Measurements from ENCODE around the gene ACIN1. TPM values are rescaled to one million over a fixed set of nuclear protein-coding genes. Genes with fewer than 3 reads are reported as not detected.

ACIN1 gene
- total and polyA plus RNA-seq, 2 of the 13 experiments (the other 11 are each of a cell fraction or from before 2014, with no cell fraction given): 165 to 183 TPM

GRCh38 chr14:23070262-23071129 is 24.4 kb downstream of the ACIN1 start:
- DNase-seq (ENCODE audit: low spot score) (no peak), FAIRE-seq (no peak), ATAC-seq (no peak)
- peak overlapping the region; percentile 89 for H3K9ac ChIP-seq (ENCODE audit: insufficient read depth, low read depth, low read length)
- peak overlapping the region; percentile 97 for H3K4me2 ChIP-seq (ENCODE audit: low read depth, low read length)
- POLR2A ChIA-PET: interaction anchor here (1.0 to 5.6 kb wide), 16 partner anchors 9 to 1076 kb away, joined by 3 to 146 read pairs (median 9); partner anchors contain the start of genes ACIN1, AJUBA, C14orf119 and HAUS4
- no peak overlapping the region for H2AFZ ChIP-seq (ENCODE audit: low read length)
- no peaks in the 10 kb centered on the region for H3K9me3 ChIP-seq (ENCODE audit: low read length)
- intact Hi-C loops (cut with micrococcal nuclease; ENCODE audit: unreplicated experiment) (loop anchor here (1.0 kb wide), 1 partner anchor 24 kb away; no protein-coding TSS in a partner anchor), in situ Hi-C loops (cut with HindIII; ENCODE audit: extremely low pct_ligation_motif_present, low pct_unique_long_range_greater_than_20kb) (no loop called here)
- BruUV-seq (replicated peaks): no TSS peak
- H4K20me1 ChIP-seq (ENCODE audit: insufficient read depth, low read length): peaks cover 12% of the 10 kb centered on the region
- H3K4me3 ChIP-seq (replicated peaks in 1 of 3; ENCODE audit: insufficient read depth in 1 of 3, low read depth in 2 of 3, low read length in 3 of 3): peak overlapping the region; percentile 85 to 91 (median 86)
- peaks cover 45% of the 10 kb centered on the region for H3K79me2 ChIP-seq (ENCODE audit: insufficient read depth, low read length)
- H3K4me1 ChIP-seq (ENCODE audit: insufficient read depth, low read length): peaks cover 42% of the 10 kb centered on the region
- no peaks in the 10 kb centered on the region; a peak in 1 of 5 replicates for H3K27me3 ChIP-seq (ENCODE audit: control insufficient read depth in 1 of 2, insufficient read depth in 2 of 2, low read length in 2 of 2)
- peaks cover 44 to 72% of the 10 kb centered on the region in 2 experiments for H3K36me3 ChIP-seq (replicated peaks in 1 of 2; ENCODE audit: control insufficient read depth in 1 of 2, insufficient read depth in 2 of 2, low read length in 2 of 2)
- H3K27ac ChIP-seq (ENCODE audit: extremely low read length, insufficient read depth, low read length): peak overlapping the region; percentile 69
- WGBS (ENCODE audit: low lambda C conversion rate): 17% methylated on average over 10 of the region's 10 CpGs
- CTCF ChIA-PET (ENCODE audit: low intra/inter-chr PET ratio, low total read pairs): interaction anchor here (0.7 to 4.5 kb wide), 8 partner anchors 10 to 230 kb away, joined by 3 to 34 read pairs (median 3); partner anchors contain the start of genes CDH24 and CEBPE
- 0 out of 2 replicates have a peak, but pooled peaks have one; percentile 8 for TF ChIP-seq SMAD9 (CRISPR knock-in tag; IDR thresholded peaks at IDR 0.05)
- no peak for TF ChIP-seq UBTF (CRISPR knock-in tag; IDR thresholded peaks at IDR 0.05)
- no peak for TF ChIP-seq TERF1 (CRISPR knock-in tag; IDR thresholded peaks at IDR 0.05)
- TF ChIP-seq ZNF530 (CRISPR knock-in tag; IDR thresholded peaks at IDR 0.05; ENCODE audit: low read depth): peak; percentile 14; the same call in 1 of the 2 replicates
- no peak for TF ChIP-seq PBX3 (CRISPR knock-in tag; IDR thresholded peaks at IDR 0.05; ENCODE audit: borderline replicate concordance)
- no peak for TF ChIP-seq TOE1 (CRISPR knock-in tag; IDR thresholded peaks at IDR 0.05)
- 0 out of 2 replicates have a peak, but pooled peaks have one; percentile 7 for TF ChIP-seq NCOA2 (CRISPR knock-in tag; IDR thresholded peaks at IDR 0.05)
- TF ChIP-seq MYPOP (CRISPR knock-in tag; IDR thresholded peaks at IDR 0.05): no peak
- no peak for TF ChIP-seq ZMAT5 (CRISPR knock-in tag; IDR thresholded peaks at IDR 0.05; ENCODE audit: borderline replicate concordance, low read depth)
- 0 out of 2 replicates have a peak, but pooled peaks have one; percentile 51 for TF ChIP-seq ZNF3 (CRISPR knock-in tag; IDR thresholded peaks at IDR 0.05)
- 0 out of 2 replicates have a peak, but pooled peaks have one; percentile 13 for TF ChIP-seq RARG (CRISPR knock-in tag; IDR thresholded peaks at IDR 0.05; ENCODE audit: low read depth)
- TF ChIP-seq MAX (IDR thresholded peaks at IDR 0.05): 0 out of 2 replicates have a peak, but pooled peaks have one; percentile 9
- TF ChIP-seq NFYB (CRISPR knock-in tag; IDR thresholded peaks at IDR 0.05): 0 out of 2 replicates have a peak, but pooled peaks have one; percentile 1
- no peak for TF ChIP-seq POGZ (CRISPR knock-in tag; IDR thresholded peaks at IDR 0.05)

All from HepG2 (cell line).